Fibroblast of skin of abdomen (primary cell): ENCODE results near the gene FGF3.

Experiments
- DNase-seq: peaks from one replicate; pipeline ENCODE4 v3.0.0-alpha.2; 2013

Gene FGF3

GRCh38 chr11:69823641-69824265 lies 4.5 kb upstream of the FGF3 start:
- no peak for DNase-seq

- no peak for DNase-seq
Observed at GRCh38 chr11:69822676-69823494, 3.7 kb upstream of the FGF3 start.

DNA sequence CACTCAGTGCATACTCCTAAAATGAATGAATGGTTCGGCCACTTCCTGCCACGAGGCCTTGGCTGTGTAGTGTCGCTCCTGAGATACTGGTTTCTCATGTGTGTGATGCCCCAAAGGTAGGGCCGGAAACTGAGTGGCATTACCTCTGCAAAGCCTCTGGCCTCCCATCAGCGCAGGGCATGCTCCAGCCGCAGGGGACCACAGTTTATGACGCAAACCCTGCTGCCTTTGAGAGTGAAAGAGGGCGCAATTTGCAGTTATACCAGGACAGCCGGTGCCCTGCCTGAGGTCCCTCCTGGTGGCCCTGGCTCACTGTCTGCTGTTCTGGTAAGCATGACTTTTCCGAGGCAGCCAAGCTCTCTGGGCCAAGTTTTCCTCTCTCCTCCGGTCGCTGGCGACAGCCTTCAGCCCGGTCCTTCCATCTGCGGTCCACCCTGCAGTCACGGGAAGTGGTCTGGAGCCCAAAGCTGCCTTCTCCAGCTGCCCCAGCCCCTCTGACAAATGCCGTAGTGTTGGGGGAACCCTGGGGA lies 2.4 kb upstream of the FGF3 start:
- DNase-seq = no peak

DNA sequence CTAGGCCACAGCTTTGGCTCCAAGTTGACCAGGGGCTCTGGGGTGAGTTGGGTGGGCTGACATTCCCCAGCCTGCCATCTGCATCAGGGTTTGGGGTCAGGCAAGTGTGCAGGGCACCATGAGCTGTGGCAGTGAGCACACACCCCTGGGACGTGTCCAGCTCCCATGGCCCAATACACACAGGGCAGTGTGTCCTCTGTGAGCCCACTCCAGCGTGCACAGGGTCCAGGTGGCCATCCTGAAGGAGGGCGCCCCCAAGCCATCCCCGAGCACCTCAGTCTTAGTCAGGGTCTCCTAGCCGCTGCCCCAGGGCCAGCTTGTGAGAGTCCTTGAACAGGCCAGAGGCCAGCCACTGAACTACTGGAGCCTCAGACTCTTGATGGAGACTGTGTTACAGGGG lies 1.2 kb upstream of the FGF3 start:
- no peak for DNase-seq

- DNase-seq = no peak
Observed at GRCh38 chr11:69819541-69820070, 390 bp upstream of the FGF3 start.

GRCh38 chr11:69818231-69818602 lies 999 bp downstream of the FGF3 start:
- DNase-seq = no peak

DNA sequence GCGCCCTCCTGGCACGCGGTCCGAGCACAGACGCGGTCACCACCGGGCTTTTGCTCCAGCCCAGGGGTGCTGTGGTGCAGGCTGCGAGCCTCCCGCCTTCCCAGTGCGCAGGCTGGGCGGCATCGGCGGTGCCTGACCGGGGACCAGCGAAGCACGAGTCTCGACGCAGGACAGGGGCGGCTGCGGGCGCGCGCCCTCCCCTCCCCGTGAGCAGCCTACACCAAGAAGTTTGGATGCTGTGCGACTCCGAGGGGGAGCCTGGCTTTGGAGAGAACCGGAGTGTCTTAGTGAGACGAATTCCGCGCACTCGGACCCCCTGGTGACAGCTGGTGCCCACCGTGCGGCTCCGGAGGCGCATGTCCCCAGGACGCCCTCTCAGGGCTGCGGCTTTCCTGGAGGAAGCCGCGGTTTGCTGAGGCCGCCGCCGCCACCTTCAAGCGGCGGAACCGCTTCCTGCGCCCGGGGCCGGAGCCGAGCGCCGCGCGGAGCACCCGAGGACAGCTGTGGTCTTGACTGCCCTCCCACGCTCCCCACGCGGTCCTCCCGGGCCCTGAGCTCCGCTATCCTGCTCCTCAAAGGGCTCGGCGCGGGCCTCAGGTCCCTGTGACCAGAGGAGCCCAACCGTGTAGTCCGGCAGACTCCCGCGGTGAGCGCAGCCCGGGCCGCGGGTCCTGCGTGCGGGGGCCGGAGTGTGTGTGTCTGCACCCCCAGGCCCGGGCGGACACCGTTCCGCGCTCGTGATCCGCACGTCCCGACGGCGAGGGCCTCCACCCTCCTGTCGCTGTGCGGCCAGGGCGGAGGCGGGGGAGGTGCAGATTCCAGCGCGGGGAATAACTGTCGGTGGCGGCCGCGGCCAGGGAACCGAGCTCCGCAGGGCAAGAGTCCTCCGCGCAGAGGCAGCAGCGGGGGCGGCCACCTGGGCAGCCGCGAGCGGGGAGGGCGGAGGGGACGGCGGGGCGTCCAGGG lies 1.7 kb downstream of the FGF3 start:
- no peak for DNase-seq

GRCh38 chr11:69816671-69817070 lies 2.5 kb downstream of the FGF3 start:
- DNase-seq = no peak

GRCh38 chr11:69815973-69816372 lies 3.2 kb downstream of the FGF3 start:
- no peak for DNase-seq

GRCh38 chr11:69814902-69815301 lies 4.3 kb downstream of the FGF3 start:
- no peak for DNase-seq

- no peak for DNase-seq
Observed at GRCh38 chr11:69814411-69814810, 4.8 kb downstream of the FGF3 start.

- no peak for DNase-seq
Observed at GRCh38 chr11:69813839-69814238, 5.4 kb downstream of the FGF3 start.

- no peak for DNase-seq
Observed at GRCh38 chr11:69812946-69813345, 6.3 kb downstream of the FGF3 start.

DNA sequence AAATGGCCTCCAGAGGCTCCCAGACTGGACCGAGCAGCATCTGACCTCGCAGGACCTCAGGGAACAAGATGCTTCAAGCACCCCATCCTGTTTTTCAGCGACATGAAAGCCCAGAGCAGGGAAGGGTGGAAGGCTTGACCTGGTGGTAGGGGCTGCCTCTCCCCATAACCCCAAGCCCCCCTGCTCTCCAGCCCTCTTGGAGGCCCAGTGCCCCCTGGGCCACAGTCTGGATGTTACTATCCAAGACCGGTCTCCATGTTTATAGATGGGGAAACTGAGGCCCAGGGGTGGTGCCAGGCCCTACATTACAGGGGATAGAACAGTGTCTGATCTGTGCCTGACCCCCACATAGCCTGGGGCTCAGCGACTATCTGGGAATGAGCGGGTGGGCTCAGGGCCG lies 7.0 kb downstream of the FGF3 start:
- no peak for DNase-seq

- DNase-seq = no peak
Observed at GRCh38 chr11:69811431-69811830, 7.8 kb downstream of the FGF3 start.

GRCh38 chr11:69810289-69811118 lies 8.7 kb downstream of the FGF3 start:
- DNase-seq = no peak

DNA sequence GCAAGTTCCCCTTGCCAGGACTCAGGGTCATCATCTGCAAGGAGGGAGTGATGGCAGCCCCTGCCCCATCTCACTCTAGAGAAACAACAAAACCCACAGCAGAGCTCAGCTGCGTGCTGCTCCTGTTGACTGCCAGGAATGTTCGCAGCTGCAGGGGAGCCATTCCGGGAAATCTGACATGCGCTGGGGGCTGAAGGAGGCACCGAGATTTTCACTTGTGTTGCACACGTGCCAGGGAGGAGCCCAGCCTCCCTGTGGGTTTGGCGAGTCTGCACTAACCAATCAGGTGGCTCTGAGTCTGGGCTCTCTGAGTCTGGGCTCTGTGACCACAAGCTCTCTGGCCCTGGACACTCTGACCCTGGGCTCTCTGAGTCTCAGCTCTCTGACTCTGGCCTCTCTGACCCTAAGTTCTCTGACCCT lies 10.5 kb downstream of the FGF3 start:
- peak; percentile 61 for DNase-seq

DNA sequence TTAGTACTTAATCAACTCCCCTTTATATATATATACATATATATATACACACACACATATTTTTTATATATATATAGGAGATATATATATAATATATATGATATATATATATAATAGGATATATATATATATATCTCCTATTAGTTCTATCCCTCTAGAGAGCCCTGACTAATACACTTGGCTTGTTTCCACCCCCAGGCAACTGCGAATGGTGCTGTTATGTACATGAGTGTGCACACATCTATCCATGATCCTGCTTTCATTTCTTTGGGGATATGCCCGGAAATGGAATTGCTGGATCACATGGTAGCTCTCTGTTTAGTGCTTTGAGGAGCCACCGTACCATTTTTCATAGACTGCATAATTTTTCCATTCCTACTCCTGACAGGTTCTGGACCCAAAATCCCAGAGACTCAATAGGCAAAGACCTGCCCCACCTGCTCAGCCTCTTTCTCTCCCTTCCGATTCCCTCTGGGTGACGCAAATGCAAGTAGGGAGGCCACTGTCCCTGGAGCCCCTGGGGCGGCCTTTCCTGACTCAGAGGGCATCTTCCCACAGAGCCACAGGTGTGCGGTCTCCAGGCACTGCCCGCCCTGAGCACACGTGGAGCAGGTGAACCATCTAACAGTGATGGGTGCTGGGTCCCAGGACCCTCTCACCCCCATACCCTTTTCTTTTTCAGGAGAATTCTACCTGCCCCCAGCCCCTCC lies 12.0 kb downstream of the FGF3 start:
- peak; percentile 28 for DNase-seq

DNA sequence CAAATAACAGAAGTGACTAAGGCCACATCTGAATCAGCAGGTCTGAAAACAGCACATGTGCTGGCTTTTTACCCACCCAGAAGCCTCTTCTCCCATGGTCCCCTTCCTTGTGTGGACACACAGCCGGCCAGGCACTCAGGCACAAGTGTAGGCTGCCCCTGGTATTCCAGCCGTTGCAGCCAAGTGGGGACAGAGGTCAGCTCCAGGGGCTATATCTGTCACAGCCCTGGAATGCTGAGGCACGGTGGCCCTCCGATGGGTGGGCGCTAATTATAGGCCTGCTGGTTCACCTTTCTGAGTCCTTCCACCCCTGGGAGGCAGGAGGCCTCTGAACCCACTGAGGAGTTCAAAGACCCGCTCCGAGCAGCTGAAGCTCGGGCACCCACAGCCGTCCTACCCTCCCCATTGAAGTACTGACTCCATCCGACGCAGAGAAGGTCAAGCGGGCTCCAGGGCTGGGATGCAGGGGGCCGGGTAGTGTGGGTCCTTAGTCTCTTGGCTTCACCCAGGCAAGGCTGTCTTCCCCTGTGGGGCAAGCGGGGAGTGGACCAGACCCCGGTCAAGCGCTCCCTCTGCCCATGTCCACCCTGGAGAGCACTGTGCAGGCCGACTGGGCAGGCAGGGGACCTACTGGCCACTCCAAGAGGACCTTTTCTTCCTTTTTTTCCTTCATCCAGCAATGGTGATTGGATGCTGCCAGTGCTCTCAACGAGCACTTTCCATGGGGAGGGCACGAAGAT lies 14.3 kb downstream of the FGF3 start:
- DNase-seq = no peak

DNA sequence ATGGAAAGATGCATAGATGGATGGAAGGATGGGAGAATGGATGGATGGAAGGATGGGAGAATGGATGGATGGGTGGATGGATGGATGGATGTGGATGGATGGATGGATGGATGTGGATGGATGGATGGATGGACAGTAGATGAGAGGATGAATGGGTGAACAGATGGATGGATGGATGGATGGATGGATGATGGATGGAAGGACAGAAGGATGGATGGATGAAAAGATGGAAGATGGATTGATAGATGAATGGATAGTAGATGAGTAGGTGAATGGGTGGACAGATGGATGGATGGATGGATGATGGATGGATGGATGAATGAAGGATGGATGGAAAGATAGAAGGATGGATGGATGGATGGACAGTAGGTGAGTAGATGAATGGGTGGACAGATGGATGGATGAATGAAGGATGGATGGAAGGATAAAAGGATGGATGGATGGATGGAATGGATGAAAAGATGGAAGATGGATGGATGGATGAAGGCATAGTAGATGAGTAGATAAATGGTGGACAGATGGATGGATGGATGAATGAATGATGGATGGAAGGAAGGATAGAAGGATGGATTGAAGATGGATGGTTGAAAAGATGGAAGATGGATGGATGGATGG lies 15.5 kb downstream of the FGF3 start:
- DNase-seq = no peak
